HEK293 (cell line): ENCODE measurements around the gene TLE4.

Experiments
- CTCF ChIA-PET: fragments of 350-600 bp; formaldehyde crosslinking; extraction: SDS; loops from one replicate; lab custom pipeline; 2021; ENCODE audit warnings: antibody characterized with exemption; lab: Yijun Ruan, JAX
- POLR2A ChIA-PET: fragments of 300-600 bp; formaldehyde crosslinking; extraction: SDS; loops from one replicate; lab custom pipeline; 2020; ENCODE audit warnings: antibody characterized with exemption, inconsistent platforms; lab: Yijun Ruan, JAX
- H3K27ac ChIP-seq: fragments of 200-500 bp; sonication (Bioruptor generic); 2 replicates; pipeline ENCODE4 v1.5.1; 2014; ENCODE audit warnings: low read depth, low read length, control low read depth, inconsistent platforms; ENCODE audit errors: extremely low read depth
- H3K36me3 ChIP-seq, 2 experiments: fragments of 200-500 bp in 1 of 2; sonication (Bioruptor generic) in 1 of 2; 1 replicate in 1 of 2; 2 replicates in 1 of 2; pipeline ENCODE4 v1.5.1; 2014 to 2017; ENCODE audit warnings: inconsistent platforms in 2 of 2, low read length in 2 of 2; ENCODE audit not compliant: control insufficient read depth in 2 of 2, insufficient read depth in 1 of 2
- H3K4me1 ChIP-seq: fragments of 200-500 bp; sonication (Bioruptor generic); 2 replicates; pipeline ENCODE4 v1.5.1; 2014; ENCODE audit warnings: mild to moderate bottlenecking, low read length, inconsistent platforms; ENCODE audit not compliant: control insufficient read depth, insufficient read depth
- H3K4me3 ChIP-seq: 2 replicates; pipeline ENCODE4 v1.5.1; 2011; ENCODE audit warnings: low read depth, mild to moderate bottlenecking, control low read depth, low read length, moderate library complexity
- H3K9me3 ChIP-seq: fragments of 200-500 bp; sonication (Bioruptor generic); 2 replicates; pipeline ENCODE4 v1.5.1; 2014; ENCODE audit warnings: low read depth, low read length, inconsistent platforms; ENCODE audit not compliant: control insufficient read depth, insufficient read depth
- FEZF1 ChIP-seq: fragments of 450-650 bp; formaldehyde crosslinking; IDR thresholded peaks from 2 replicates; pipeline ENCODE4 v1.5.1; 2016; ENCODE audit warnings: missing biosample characterization, missing genetic modification characterization
- GLIS1 ChIP-seq: fragments of 450-650 bp; formaldehyde crosslinking; IDR thresholded peaks from 2 replicates; pipeline ENCODE4 v1.5.1; 2016; ENCODE audit warnings: missing biosample characterization, missing genetic modification characterization
- HIC1 ChIP-seq: fragments of 450-650 bp; formaldehyde crosslinking; IDR thresholded peaks from 2 replicates; pipeline ENCODE4 v1.5.1; 2016; ENCODE audit warnings: missing biosample characterization, missing genetic modification characterization
- KLF8 ChIP-seq: fragments of 450-650 bp; formaldehyde crosslinking; IDR thresholded peaks from 2 replicates; pipeline ENCODE4 v1.5.1; 2016; ENCODE audit warnings: missing biosample characterization, missing genetic modification characterization
- MZF1 ChIP-seq: fragments of 450-650 bp; formaldehyde crosslinking; IDR thresholded peaks from 2 replicates; pipeline ENCODE4 v1.5.1; 2017; ENCODE audit warnings: missing biosample characterization, missing genetic modification characterization, borderline replicate concordance
- OSR2 ChIP-seq: fragments of 450-650 bp; formaldehyde crosslinking; IDR thresholded peaks from 2 replicates; pipeline ENCODE4 v1.5.1; 2016; ENCODE audit warnings: missing biosample characterization, missing genetic modification characterization
- RBAK ChIP-seq: fragments of 450-650 bp; formaldehyde crosslinking; IDR thresholded peaks from 2 replicates; pipeline ENCODE4 v1.5.1; 2016; ENCODE audit warnings: missing biosample characterization, missing genetic modification characterization
- TRIM28 ChIP-seq: IDR thresholded peaks from 2 replicates; pipeline ENCODE4 v1.6.1; 2011; ENCODE audit warnings: low read length, control low read depth, borderline replicate concordance
- ZBTB26 ChIP-seq: fragments of 450-650 bp; formaldehyde crosslinking; optimal IDR thresholded peaks from 2 replicates; pipeline ENCODE3; 2016; ENCODE audit warnings: missing biosample characterization, mild to moderate bottlenecking, missing genetic modification characterization
- ZBTB6 ChIP-seq: fragments of 450-650 bp; formaldehyde crosslinking; IDR thresholded peaks from 2 replicates; pipeline ENCODE4 v1.5.1; 2017; ENCODE audit warnings: missing biosample characterization, missing genetic modification characterization
- ZBTB7A ChIP-seq: fragments of 450-650 bp; formaldehyde crosslinking; IDR thresholded peaks from 2 replicates; pipeline ENCODE4 v1.5.1; 2016; ENCODE audit warnings: low read depth, missing biosample characterization, missing genetic modification characterization
- ZFP69B ChIP-seq: fragments of 450-650 bp; formaldehyde crosslinking; IDR thresholded peaks from 2 replicates; pipeline ENCODE4 v1.5.1; 2016; ENCODE audit warnings: missing biosample characterization, missing genetic modification characterization
- ZNF10 ChIP-seq: fragments of 450-650 bp; formaldehyde crosslinking; IDR thresholded peaks from 2 replicates; pipeline ENCODE4 v1.5.1; 2017; ENCODE audit warnings: missing biosample characterization, missing genetic modification characterization
- ZNF133 ChIP-seq: fragments of 450-650 bp; formaldehyde crosslinking; IDR thresholded peaks from 2 replicates; pipeline ENCODE4 v1.5.1; 2016; ENCODE audit warnings: missing biosample characterization, missing genetic modification characterization
- ZNF138 ChIP-seq: fragments of 450-650 bp; formaldehyde crosslinking; IDR thresholded peaks from 2 replicates; pipeline ENCODE4 v1.5.1; 2016; ENCODE audit warnings: missing biosample characterization, missing genetic modification characterization, borderline replicate concordance
- ZNF169 ChIP-seq: fragments of 450-650 bp; formaldehyde crosslinking; IDR thresholded peaks from 2 replicates; pipeline ENCODE4 v1.5.1; 2016; ENCODE audit warnings: missing biosample characterization, missing genetic modification characterization
- ZNF174 ChIP-seq: fragments of 450-650 bp; formaldehyde crosslinking; IDR thresholded peaks from 2 replicates; pipeline ENCODE4 v1.5.0; 2017; ENCODE audit warnings: missing biosample characterization, mild to moderate bottlenecking, missing genetic modification characterization
- ZNF366 ChIP-seq: fragments of 450-650 bp; formaldehyde crosslinking; conservative IDR thresholded peaks from 2 replicates; pipeline ENCODE4 v1.5.1; 2016; ENCODE audit warnings: missing biosample characterization, missing genetic modification characterization
- ZNF521 ChIP-seq: fragments of 450-650 bp; formaldehyde crosslinking; IDR thresholded peaks from 2 replicates; pipeline ENCODE4 v1.5.1; 2017; ENCODE audit warnings: missing biosample characterization, mild to moderate bottlenecking, missing genetic modification characterization
- ZNF621 ChIP-seq: fragments of 450-650 bp; formaldehyde crosslinking; IDR thresholded peaks from 2 replicates; pipeline ENCODE4 v1.5.1; 2017; ENCODE audit warnings: missing biosample characterization, missing genetic modification characterization
- ZNF76 ChIP-seq: fragments of 450-650 bp; formaldehyde crosslinking; IDR thresholded peaks from 2 replicates; pipeline ENCODE4; 2016; ENCODE audit warnings: low read depth, missing biosample characterization, missing genetic modification characterization, borderline replicate concordance
- ZNF785 ChIP-seq: fragments of 450-650 bp; formaldehyde crosslinking; IDR thresholded peaks from 2 replicates; pipeline ENCODE4 v1.5.1; 2016; ENCODE audit warnings: missing biosample characterization, missing genetic modification characterization
- ZNF830 ChIP-seq: fragments of 450-650 bp; IDR thresholded peaks from 2 replicates; pipeline ENCODE4 v1.5.0; 2018; ENCODE audit warnings: missing biosample characterization, missing genetic modification characterization, low read depth, mild to moderate bottlenecking, moderate library complexity
- ZSCAN4 ChIP-seq: fragments of 450-650 bp; formaldehyde crosslinking; IDR thresholded peaks from 2 replicates; pipeline ENCODE4 v1.5.1; 2017; ENCODE audit warnings: missing biosample characterization, missing genetic modification characterization

TLE4 gene

GRCh38 chr9:79562749-79563386, 8.9 kb upstream of the TLE4 start:
- POLR2A ChIA-PET: interaction anchor here (4.4 kb wide), 1 partner anchor 8 kb away, joined by 38 read pairs; the partner anchor contains the start of gene TLE4

GRCh38 chr9:79564105-79564504, 7.7 kb upstream of the TLE4 start:
- Histone ChIP-seq H3K27ac (no peak overlapping the region), H3K4me3 (no peak overlapping the region), H3K9me3 (no peaks in the 10 kb centered on the region), H3K4me1 (no peaks in the 10 kb centered on the region), H3K36me3 (no peaks in the 10 kb centered on the region)
- TF ChIP-seq KLF8: no peak
- no peak for TF ChIP-seq ZNF76
- no peak for TF ChIP-seq ZBTB6 (tag by site-specific recombination)
- TF ChIP-seq ZNF174: no peak
- no peak for TF ChIP-seq ZNF138 (tag by site-specific recombination)
- no peak for TF ChIP-seq HIC1 (tag by site-specific recombination)
- TF ChIP-seq ZBTB26: no peak
- TF ChIP-seq ZNF621 (tag by site-specific recombination): no peak
- no peak for TF ChIP-seq ZNF830 (tag by site-specific recombination)
- TF ChIP-seq ZBTB7A: no peak
- no peak for TF ChIP-seq FEZF1 (tag by site-specific recombination)
- no peak for TF ChIP-seq ZNF133
- no peak for TF ChIP-seq ZFP69B (tag by site-specific recombination)
- TF ChIP-seq OSR2: no peak
- POLR2A ChIA-PET: interaction anchor here (0.6 kb wide), 1 partner anchor 235 kb away, joined by 4 read pairs; no protein-coding TSS in a partner anchor
- CTCF ChIA-PET: interaction anchor here (0.6 kb wide), 1 partner anchor 205 kb away, joined by 3 read pairs; no protein-coding TSS in a partner anchor

More at GRCh38 chr9:79562749-79563386, 8.9 kb upstream of the TLE4 start:
- Histone ChIP-seq H3K36me3 (no peaks in the 10 kb centered on the region), H3K9me3 (no peaks in the 10 kb centered on the region), H3K4me3 (no peak overlapping the region), H3K27ac (no peak overlapping the region), H3K4me1 (no peaks in the 10 kb centered on the region)
- TF ChIP-seq ZNF366 (no peak), MZF1 (tag by site-specific recombination) (peak; percentile 87; the same call in 1 of the 2 replicates), ZNF521 (tag by site-specific recombination) (no peak), GLIS1 (tag by site-specific recombination) (no peak), ZNF10 (tag by site-specific recombination) (no peak), RBAK (tag by site-specific recombination) (peak; percentile 63; the same call in 1 of the 2 replicates), ZSCAN4 (tag by site-specific recombination) (peak; percentile 68), TRIM28 (peak; percentile 97), ZNF785 (tag by site-specific recombination) (no peak), ZNF169 (no peak)
- CTCF ChIA-PET: interaction anchor here (1.4 kb wide), 1 partner anchor 428 kb away, joined by 4 read pairs; no protein-coding TSS in a partner anchor
